ENCODE results near the gene POU3F3.

POU3F3 gene

GRCh38 chr2:104862058-104862941 is 8.4 kb downstream of the POU3F3 start:
- TF ChIP-seq GLIS2 (tag by site-specific recombination; IDR thresholded peaks at IDR 0.05) (peak; percentile 35; the same call in 1 of the 2 replicates), ZBTB26 (tag by site-specific recombination; optimal IDR thresholded peaks at IDR 0.05) (peak; percentile 71), ZNF692 (tag by site-specific recombination; IDR thresholded peaks at IDR 0.05) (peak; percentile 74), ZFHX2 (tag by site-specific recombination; conservative IDR thresholded peaks at IDR 0.05) (0 out of 2 replicates have a peak, but pooled peaks have one; percentile 8), ZNF76 (tag by site-specific recombination; IDR thresholded peaks at IDR 0.05; ENCODE audit: borderline replicate concordance, low read depth) (no peak), SP2 (tag by site-specific recombination; IDR thresholded peaks at IDR 0.05) (peak; percentile 41; the same call in 1 of the 2 replicates), YY1 (tag by site-specific recombination; IDR thresholded peaks at IDR 0.05) (no peak), ZNF335 (tag by site-specific recombination; conservative IDR thresholded peaks at IDR 0.05) (peak; percentile 50; the same call in 1 of the 2 replicates), ZNF629 (tag by site-specific recombination; IDR thresholded peaks at IDR 0.05) (peak; percentile 69), ZSCAN4 (tag by site-specific recombination; IDR thresholded peaks at IDR 0.05) (peak; percentile 61)
- peaks cover 2% of the 10 kb centered on the region; the same call in 1 of the 2 replicates for H3K4me1 ChIP-seq (ENCODE audit: control insufficient read depth, insufficient read depth, low read length)
- ChIA-PET POLR2A (interaction anchor here (1.6 kb wide), 1 partner anchor 8 kb away, joined by 7 read pairs; the partner anchor contains the start of gene POU3F3), CTCF (interaction anchor here (0.7 to 2.8 kb wide), 2 partner anchors 13 to 926 kb away, joined by 5 to 15 read pairs; no protein-coding TSS in a partner anchor)
- peak overlapping the region; percentile 51 for H3K4me3 ChIP-seq (ENCODE audit: low read depth, low read length)
- no peaks in the 10 kb centered on the region for H3K9me3 ChIP-seq (ENCODE audit: control insufficient read depth, insufficient read depth, low read depth, low read length)
- peak overlapping the region; percentile 51; the same call in 1 of the 2 replicates for H3K27ac ChIP-seq (ENCODE audit: extremely low read depth, low read depth, low read length)
- H3K36me3 ChIP-seq (ENCODE audit: control insufficient read depth in 2 of 2, insufficient read depth in 1 of 2, low read length in 2 of 2): peaks cover 0 to 8% of the 10 kb centered on the region in 2 experiments; a peak in 2 of 3 replicates

- ChIA-PET POLR2A (no interaction called here), CTCF (no interaction called here)
- no peak overlapping the region for H3K27ac ChIP-seq (ENCODE audit: extremely low read depth, low read depth, low read length)
- no peaks in the 10 kb centered on the region for H3K9me3 ChIP-seq (ENCODE audit: control insufficient read depth, insufficient read depth, low read depth, low read length)
- 0 out of 3 replicates have a peak, but pooled peaks cover 0 to 4% of the 10 kb centered on the region in 2 experiments for H3K36me3 ChIP-seq (ENCODE audit: control insufficient read depth in 2 of 2, insufficient read depth in 1 of 2, low read length in 2 of 2)
- H3K4me1 ChIP-seq (ENCODE audit: control insufficient read depth, insufficient read depth, low read length): peaks cover 2% of the 10 kb centered on the region; the same call in 1 of the 2 replicates
- no peak overlapping the region for H3K4me3 ChIP-seq (ENCODE audit: low read depth, low read length)
- TF ChIP-seq YY2 (tag by site-specific recombination; IDR thresholded peaks at IDR 0.05) (no peak), ZSCAN16 (tag by site-specific recombination; IDR thresholded peaks at IDR 0.05) (no peak), PRDM4 (tag by site-specific recombination; IDR thresholded peaks at IDR 0.05) (no peak), TCF7L2 (IDR thresholded peaks at IDR 0.05; ENCODE audit: borderline replicate concordance, low read depth, low read length) (no peak), ZNF837 (tag by site-specific recombination; IDR thresholded peaks at IDR 0.05) (no peak), ZNF248 (tag by site-specific recombination; IDR thresholded peaks at IDR 0.05) (no peak), PBX3 (CRISPR knock-in tag; IDR thresholded peaks at IDR 0.05) (no peak), INSM2 (tag by site-specific recombination; IDR thresholded peaks at IDR 0.05) (no peak), TSHZ1 (tag by site-specific recombination; IDR thresholded peaks at IDR 0.05; ENCODE audit: borderline replicate concordance) (no peak), IKZF3 (tag by site-specific recombination; IDR thresholded peaks at IDR 0.05) (no peak)
These were observed 9.2 kb downstream of the POU3F3 start for GRCh38 chr2:104863146-104863467.

Measured in HEK293 (cell line).